Stimulated activated CD8-positive, alpha-beta memory T cell treated with anti-CD3 and anti-CD28 coated beads, Interleukin-4, amount 100 ng/mL, for 24 hours (primary cell): ENCODE measurements around the gene MYOCOS.
A peak's percentile ranks its signal among the peaks of the same experiment; 100 is the strongest.
"Not testable (repeated sequence)": the region's sequence is repeated elsewhere in the genome, so short reads cannot be mapped to it uniquely, and the experiment has no call there.

Experiments used
- DNase-seq: peaks from one replicate; pipeline ENCODE4 v3.0.0-alpha.2; 2020; ENCODE audit warnings: low read depth

The MYOCOS gene

DNA sequence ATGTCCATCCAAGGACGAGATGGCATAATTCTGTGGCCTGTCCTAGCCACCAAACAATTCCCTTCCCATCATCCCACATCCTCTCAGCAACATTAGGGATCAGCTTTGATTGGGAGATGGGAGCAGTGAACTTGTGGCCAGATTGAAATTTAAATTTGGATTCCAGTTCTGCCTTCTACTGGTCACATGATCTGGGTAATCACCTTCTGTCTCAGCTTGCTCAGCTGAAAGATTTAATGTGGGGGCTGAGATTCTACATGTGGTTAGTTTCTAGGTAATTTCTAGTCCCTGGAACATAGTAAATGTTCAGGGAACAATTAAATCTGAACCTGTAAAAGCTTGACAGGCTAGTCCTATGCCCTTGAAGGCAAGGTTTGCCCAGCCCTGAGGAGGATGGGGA lies 3.2 kb downstream of the MYOCOS start:
- no peak for DNase-seq

DNA sequence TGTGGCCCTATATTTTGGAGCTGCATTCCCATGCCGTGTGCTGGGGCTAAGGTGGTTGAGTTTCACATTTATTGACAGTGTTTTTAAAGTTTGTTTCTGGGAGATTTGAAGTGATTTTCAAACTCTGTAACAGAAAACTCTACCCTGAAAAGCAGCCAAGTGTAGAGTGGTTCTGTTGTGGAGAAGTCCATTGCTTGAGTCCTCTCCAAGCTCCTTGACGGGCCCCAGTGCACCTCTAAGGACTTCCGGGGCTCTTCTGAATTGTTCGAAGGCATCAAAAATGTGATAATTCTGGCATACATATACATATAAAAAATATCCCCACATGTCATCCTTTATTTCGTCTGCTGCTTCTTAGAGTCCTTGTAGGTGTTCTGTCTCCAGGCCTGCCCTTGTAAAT lies 5.0 kb downstream of the MYOCOS start:
- DNase-seq: no peak

DNA sequence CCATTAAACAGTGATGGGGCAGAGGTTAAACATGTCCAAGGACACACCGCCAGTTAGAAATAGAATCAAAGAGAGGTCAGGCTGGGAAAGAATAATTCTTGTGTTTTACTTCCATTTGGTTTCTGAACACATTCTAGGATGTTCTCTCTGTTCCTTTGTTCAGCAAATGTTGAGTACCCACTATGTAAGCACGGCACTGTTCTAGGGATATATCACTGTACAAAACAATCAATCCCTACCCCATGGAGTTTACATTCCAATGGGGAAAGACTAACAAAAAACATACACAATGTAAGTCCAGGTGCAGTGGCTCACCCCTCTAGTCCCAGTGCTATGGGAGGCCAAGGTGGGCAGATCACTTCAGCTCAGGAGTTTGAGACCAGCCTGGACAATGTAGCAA lies 6.2 kb downstream of the MYOCOS start:
- no peak for DNase-seq

DNA sequence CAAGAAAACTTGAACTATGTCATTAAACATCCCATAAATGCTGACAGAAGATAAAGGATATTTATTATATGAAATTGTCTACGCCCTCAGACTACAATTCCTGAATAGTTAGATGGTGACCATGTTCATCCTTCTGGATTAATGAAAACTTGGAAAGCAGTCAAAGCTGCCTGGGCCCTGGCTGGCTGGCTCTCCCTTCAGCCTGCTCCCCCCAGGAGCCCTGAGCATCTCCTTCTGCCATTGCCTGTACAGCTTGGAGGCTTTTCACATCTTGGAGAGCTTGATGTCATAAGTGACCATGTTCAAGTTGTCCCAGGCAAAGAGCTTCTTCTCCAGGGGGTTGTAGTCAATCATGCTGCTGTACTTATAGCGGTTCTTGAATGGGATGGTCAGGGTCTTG lies 13.6 kb downstream of the MYOCOS start:
- DNase-seq: no peak

DNA sequence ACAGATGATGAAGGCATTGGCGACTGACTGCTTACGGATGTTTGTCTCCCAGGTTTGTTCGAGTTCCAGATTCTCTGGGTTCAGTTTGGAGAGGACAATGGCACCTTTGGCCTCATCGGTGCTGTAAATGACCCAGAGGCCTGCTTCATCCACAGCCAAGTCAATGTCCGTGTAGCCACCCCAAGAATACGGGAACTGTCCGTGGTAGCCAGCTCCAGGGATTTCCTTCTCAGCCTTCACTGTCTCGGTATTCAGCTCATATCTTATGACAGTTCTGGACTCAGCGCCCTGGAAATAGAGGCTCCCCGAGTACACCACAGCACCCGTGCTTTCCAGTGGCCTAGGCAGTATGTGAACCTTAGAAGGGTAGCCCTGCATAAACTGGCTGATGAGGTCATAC lies 14.1 kb downstream of the MYOCOS start:
- no peak for DNase-seq

DNA sequence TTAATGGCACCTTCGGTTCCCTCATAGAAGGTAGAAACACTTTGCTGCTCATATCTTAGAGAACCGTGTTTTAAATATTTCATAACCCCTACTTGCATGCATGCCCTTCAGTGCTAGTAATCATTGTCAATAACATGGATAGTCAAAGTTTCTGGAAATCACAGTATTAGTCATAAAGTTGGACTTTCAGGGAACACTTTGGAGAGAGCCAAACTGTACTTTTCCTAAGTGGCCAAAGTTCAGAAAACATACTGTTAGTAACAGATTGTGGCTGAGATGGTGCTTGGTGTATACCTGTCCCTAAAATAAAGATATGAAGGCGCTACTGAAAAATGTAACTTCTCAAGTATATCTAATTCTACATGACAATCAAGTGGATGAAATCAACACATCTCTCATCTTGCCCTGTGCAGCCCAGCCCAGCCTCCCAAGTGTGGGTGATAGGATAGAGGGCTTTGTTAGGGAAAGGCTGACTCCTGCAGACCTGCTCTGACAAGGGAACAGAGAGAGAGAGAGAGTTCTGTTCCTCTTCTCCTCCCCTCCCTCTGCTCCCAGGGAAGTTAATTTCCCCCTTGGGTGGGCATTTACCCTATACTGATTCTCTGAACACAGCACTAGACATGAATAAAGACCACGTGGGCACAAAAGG lies 16.0 kb downstream of the MYOCOS start:
- no peak for DNase-seq

DNA sequence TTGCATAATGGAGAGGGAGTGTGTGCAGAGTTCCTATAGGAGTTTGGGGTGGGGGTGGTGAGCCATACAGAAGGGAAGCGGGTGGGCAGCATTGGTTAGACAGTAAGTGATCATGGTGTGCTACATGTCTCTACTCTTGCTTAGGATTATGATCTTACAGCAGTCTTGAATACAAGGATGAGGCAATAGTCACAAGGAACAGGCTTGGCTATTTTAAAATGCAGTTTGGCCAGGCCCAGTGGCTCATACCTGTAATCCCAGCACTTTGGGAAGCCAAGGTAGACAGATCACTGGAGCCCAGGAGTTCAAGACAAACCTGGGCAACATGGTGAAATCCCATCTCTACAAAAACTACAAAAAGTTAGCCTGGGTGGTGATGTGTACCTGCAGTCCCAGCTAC lies 18.2 kb downstream of the MYOCOS start:
- DNase-seq: no peak

DNA sequence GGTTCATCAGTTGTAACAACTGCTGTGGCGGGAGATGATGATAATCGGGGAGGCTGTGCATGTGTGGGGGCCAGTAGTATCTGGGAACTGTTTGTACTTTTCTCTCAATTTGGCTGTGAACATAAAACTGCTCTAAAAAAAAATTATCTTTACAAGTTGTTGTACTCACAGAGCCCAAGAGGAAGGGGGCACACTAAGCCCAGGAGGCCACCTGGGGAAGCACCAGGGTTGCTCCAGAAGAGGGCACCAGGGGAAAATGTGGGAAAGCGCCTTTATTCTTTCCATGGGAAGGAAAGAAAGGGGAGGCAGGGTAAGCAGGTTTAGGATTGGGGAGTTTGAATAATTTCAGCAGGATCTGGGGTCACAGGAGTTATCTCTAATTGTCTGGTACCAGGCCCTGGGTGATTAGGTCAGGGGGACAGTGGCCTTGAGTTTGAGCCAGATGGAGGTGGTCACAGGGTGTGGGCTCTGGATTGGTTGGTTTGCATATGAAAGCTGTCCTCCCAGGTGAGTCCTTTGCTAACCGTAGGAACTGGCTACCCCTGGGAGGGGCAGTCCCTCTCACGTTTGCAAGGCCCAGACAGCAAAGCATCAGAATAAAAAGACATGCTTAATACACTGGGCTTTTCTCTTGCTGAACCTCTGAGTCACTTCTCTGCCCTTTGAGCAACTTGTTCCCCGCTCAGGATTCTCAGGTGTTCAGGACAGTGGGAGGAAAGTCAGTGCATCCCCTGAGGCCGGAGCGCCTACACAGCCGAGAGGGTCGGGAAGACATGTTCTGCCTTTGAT lies 19.2 kb downstream of the MYOCOS start:
- no peak for DNase-seq

DNA sequence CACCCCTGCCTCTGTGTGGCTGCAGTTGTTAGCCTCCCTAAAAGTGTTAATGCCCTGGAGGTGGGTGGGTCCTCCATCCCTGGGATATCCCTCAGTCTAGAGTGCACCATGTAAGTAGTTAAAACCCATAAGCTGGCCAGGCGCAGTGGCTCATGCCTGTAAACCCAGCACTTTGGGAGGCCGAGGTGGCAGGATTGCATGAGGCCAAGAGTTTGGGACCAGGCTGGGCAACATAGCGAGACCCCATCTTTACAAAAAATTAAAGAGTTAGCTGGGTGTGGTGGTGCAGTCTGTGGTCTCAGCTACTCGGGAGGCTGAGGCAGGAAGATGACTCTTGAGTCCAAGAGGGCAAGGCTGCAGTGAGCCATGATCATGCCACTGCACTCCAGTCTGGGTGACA lies 20.2 kb downstream of the MYOCOS start:
- DNase-seq: no peak

DNA sequence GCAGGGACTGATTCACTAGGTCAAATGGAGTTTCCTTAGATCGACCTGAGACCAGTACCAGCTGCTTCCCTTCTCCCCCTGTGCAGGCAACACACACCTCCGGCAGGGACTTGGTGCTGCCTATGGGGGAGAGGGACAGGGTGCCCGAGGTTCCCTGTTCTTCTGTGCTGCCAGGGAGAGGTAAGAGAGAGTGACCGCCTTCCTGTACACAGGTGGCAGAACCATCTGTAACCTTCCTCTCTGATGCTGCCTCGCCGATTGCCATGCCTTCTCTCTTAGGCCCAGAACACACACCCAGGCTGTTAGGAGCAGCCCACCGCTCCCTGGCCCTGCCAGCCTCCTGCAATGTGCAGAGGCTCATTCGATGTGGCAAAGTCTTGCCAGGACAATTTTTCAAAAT lies 21.1 kb downstream of the MYOCOS start:
- no peak for DNase-seq

DNA sequence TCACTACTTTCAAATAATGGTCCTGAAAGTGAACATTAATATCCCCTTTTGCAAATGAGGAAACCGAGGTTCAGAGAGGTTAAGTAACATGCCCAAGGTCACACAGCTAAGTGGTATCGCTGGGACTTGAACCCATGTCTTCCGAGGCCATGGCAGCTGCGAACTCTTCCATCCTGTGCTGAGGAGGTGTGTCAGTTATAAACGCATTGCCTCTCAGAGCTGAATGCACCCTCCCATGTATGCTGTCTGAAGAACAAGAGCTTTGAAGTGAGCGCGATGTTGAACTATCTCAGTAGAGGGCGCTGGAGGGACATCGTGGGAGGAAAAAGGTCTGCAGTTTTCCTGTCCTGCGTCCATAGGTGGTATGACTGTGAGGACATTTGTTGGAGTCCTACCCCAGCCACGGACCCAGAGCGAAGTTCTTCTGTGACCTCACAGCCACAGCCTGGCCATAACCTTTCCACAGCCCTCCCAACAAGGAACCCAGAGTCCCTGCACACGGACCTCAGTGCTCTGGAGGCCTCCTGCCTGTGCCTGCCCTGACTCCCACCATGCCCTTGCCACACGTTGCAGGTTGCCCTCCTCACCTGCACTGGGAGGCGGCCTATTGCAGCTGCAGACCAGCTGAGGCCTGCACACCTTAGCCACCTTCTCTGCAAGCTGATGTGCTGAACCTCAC lies 22.9 kb downstream of the MYOCOS start:
- peak; percentile 24 for DNase-seq

DNA sequence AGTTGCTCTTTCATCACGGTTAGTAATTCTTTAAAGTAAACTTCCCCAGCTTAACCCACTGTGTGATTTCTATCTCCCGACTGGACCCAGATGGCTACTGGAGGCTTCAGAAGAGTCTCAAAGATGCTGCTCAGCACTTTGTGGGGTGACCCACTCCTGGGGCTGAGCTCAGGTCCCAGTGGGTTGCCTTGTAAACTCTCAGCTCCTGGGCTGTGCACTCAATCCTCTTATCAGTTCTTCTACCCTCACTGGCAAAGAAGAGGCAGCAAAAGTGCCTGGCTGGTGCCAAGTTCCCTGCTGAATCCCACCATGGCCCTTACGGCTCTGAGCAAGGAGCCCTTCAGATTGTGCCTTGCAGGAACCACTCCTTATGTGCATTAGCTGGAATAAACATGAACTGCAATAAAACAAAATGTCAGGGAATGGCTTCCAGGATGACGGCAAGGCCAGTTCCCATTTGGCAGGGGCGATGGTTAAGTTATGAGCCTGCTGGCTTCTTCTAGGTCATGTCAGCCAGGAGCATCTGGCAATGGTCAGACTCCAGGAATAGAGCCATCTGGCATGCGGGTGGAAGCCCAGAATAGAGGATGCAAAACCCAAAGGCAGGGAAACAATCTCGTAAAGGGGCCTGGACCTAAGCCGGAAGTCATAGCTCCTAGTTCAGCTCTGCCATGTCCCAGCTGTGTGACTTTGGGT lies 23.7 kb downstream of the MYOCOS start:
- no peak for DNase-seq

DNA sequence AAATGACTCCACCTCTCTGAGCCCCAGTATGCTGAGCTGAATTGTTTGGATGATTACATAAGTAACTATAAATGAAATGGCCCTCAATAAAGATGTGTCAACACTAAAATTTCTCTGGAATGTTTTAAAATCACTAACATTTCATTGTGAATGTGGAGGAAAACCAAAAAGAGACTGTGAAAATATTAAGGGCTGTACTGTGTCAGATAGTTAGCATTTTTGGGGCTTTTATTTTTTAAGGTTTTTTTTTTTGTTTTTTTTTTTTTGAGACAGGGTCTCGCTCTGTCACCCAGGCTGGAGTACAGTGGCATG lies 24.2 kb downstream of the MYOCOS start:
- DNase-seq: no peak

DNA sequence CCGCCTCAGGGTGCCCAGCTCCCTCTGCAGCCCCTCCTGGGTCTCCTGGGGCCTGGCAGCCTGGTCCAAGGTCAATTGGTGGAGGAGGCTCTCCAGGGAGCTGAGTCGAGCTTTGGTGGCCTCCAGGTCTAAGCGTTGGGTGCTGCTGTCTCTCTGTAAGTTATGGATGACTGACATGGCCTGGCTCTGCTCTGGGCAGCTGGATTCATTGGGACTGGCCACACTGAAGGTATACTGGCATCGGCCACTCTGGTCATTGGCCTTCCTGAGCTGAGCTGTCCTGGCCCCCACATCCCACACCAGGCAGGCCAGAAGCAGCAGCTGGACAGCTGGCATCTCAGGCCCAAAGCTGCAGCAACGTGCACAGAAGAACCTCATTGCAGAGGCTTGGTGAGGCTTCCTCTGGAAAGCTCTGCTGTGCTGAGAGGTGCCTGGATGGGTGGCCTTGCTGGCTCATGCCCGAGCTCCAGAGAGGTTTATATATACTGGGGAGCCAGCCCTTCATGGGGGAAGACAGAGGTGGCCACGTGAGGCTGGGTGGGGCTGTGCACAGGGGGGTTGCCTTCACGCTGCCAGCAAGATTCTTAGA lies 30.3 kb downstream of the MYOCOS start, which contains the start of gene MYOC:
Gene MYOC, minus strand, starts transcription at position 455 of the 589 bp plus-strand sequence. Its CDS starts 77 bp downstream, at position 378.
- DNase-seq: no peak

DNA sequence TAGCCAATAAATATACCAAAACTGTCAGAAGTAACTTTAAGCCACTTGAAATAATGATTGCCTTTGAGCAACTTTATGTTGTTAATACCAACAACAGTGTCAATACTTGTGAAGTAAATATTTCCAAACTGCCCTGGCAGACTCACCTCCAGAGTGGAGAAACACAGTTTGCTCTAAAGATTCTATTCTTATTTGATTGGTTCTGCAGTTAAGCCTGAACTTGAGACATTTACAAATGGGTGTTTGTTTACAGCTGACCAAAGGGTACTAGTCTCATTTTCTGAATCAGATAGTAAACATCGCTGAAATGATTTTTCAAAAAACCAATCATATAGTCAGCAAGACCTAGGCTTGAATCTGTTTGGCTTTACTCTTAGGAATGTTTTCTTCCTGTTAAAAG lies 31.8 kb downstream of the MYOCOS start:
- no peak for DNase-seq

DNA sequence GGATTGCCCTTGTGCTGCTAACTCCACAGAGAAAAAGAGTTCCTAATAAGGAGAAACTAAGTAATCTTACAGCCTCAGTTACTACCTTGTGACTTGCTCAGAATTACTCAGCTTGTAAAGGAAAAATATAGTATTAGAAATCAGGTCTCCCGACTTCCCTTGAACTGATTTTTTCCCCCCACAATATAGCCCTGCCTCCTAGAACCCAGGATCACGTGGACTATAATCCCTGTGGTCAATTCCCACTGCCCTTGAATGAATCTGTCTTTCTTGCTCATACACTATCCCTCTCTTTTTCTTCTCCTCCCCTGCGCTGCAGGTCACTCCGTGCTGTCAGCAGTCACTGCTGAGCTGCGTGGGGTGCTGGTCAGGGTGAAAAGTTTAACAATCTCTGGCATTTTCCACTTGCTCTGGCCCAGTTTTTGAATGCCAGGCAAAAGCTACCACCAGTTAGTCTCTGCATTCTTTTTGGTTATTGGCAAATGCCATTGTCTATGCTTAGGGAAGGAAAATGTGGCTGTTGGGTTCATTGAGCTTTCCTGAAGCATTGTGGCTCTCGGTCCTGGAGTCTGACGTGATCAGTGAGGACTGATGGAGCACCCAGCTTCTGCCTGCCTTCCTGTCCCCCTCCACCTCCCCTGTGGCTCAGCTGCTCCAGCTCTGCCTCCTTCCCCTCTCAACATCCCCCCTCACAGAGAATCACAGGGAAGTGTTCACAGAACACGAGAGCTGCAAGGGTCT lies 32.3 kb downstream of the MYOCOS start:
- no peak for DNase-seq

DNA sequence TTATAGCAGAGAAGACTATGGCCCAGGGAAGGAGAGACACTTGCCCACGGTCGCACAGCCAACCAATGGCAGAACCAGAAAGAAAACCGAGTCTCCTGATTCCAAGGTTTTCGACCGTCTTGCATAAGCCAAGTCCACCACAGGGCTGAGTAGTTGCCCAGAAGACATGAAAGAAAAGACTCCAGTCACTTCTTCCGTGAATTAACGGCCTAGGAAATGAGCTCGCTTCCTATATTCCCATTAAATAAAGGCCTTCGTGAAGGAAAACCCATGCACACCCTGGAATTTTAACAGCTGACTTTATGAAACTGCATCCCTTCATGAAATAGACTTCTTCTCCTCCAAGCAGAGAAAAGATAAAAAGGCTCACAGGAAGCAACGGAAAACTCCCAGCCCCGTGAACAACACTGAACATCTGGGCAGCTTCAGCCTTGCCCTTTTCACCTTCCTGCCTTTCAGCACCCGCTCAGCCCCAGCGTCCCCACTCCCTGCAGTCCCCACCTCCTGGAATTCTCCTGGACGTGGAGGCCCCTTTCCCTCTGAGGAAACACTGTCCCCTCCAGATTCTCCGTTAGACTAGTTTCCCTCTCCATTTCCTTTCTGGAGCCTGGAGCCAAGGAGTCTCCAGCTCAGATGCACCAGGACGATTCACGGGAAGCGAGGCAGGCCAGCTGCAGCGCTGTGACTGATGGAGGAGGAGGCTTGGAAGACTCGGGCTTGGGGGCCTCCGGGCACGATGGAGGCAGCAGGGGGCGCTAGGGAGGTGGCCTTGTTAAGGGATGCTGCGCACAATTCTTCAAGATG lies 33.1 kb downstream of the MYOCOS start:
- DNase-seq: peak; percentile 60

DNA sequence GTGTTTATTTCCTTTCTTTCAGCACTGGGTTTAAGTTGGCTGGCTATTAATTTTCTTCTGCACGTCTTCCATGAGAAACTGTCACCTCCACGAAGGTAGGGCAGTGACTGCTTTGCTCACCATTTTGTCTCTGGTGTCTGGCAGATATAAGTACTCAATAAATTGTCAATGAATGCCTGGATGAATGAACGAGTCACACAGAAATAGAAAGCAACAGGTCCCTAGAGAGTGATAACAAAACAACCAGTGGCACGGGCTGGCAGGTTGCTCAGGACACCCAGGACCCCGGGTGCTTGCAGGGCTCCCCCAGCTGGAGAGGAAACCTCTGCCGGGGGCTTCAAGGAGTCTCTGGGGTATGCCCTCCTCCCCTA lies 33.7 kb downstream of the MYOCOS start:
- DNase-seq: no peak

DNA sequence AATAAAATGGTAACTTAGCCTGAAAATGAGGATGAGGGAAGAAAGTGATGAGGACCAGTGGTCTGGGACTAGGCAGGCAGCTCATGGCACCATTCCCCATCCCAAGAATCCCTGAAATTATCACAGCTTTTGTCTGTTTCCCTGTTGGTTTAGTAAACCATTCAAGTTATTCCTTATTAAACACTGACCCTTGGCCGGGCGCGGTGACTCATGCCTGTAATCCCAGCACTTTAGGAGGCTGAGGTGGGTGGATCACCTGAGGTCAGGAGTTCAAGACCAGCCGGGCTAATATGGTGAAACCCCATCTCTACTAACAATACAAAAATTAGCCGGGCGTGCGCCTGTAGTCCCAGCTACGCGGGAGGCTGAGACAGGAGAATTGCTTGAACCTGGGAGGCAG lies 34.2 kb downstream of the MYOCOS start:
- DNase-seq: not testable (repeated sequence)

DNA sequence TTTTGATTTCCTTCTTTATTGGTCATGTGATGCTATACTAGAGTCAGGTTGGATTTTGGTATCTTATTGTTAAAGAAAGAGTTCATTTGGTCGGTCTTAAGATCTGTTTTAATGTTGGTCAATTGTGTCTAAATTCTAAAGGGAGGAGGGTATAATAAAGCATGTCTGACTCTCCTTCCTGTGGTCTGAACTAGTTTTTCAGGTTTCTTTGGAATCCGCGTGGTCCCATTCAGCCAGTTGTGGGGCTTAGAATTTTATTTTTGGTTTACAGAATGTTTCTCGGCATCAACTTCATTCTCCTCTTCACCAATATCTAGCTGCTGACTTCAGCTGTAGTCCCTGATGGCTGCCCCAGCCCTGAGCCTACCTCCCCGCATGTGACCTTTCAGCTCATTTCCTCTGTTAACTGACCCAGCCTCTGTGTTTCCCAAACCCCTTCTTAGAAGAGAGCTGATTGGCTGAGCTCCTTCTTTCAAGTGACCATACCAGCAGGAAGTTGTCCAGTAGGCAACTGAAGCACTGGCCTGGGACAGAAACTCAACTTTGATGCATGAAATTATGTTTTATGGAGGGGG lies 39.1 kb downstream of the MYOCOS start:
- DNase-seq: no peak
